B cell (primary cell): ENCODE results near the gene KRTAP10-7. TPM values are rescaled to one million over a fixed set of nuclear protein-coding genes. Genes with fewer than 3 reads are reported as not detected.

Source experiments
- ATAC-seq: fragments of 200-7000 bp; cut with Tn5 transposase; one replicate; pipeline ENCODE4 v1.10.0; 2021; ENCODE audit warnings: low read depth, mild to moderate bottlenecking, moderate number of reproducible peaks, moderate library complexity
- CTCF ChIA-PET: fragments of 350-600 bp; sonication (Branson Sonifier 250); formaldehyde crosslinking; loops from one replicate; lab custom pipeline; 2021; ENCODE audit warnings: antibody characterized with exemption, inconsistent platforms; lab: Charles Lee
- POLR2A ChIA-PET: fragments of 350-600 bp; sonication (Branson Sonifier 250); formaldehyde crosslinking; loops from one replicate; lab custom pipeline; 2021; ENCODE audit warnings: antibody characterized with exemption; lab: Charles Lee
- DNase-seq: peaks from one replicate; pipeline ENCODE4 v3.0.0; 2013
- H2AFZ ChIP-seq: 2 replicates; pipeline ENCODE4 v1.6.1; 2012; ENCODE audit warnings: mild to moderate bottlenecking, low read depth, low read length; ENCODE audit not compliant: insufficient read depth, poor library complexity, severe bottlenecking
- H3K27ac ChIP-seq, 2 donors: 1 replicate in 1 of 2; 2 replicates in 1 of 2; pipeline ENCODE4 v1.5.1; 2012 to 2013; ENCODE audit warnings: low read length in 2 of 2, mild to moderate bottlenecking in 2 of 2, moderate library complexity in 1 of 2
- H3K27me3 ChIP-seq, 4 experiments: fragments of 200-600 bp in 1 of 4; sonication (generic) in 1 of 4; replicated peaks in 1 of 4; 1 replicate in 2 of 4; 2 replicates in 2 of 4; pipeline versions ENCODE4 v1.6.1 to v1.7.0; 2013 to 2016; ENCODE audit warnings: low read length in 3 of 4, mild to moderate bottlenecking in 2 of 4, mixed read lengths in 1 of 4, moderate library complexity in 1 of 4; ENCODE audit not compliant: insufficient read depth in 4 of 4, control insufficient read depth in 3 of 4; ENCODE audit errors: control extremely low read depth in 1 of 4
- H3K36me3 ChIP-seq, 2 experiments: replicated peaks in 1 of 2; 1 replicate in 1 of 2; 2 replicates in 1 of 2; pipeline versions ENCODE4 v1.6.1 to v1.7.1; 2013; ENCODE audit warnings: low read length in 1 of 2; ENCODE audit not compliant: insufficient read depth in 2 of 2, control insufficient read depth in 1 of 2; ENCODE audit errors: control extremely low read depth in 1 of 2, extremely low read depth in 1 of 2
- H3K4me1 ChIP-seq, 2 donors: fragments of 200-600 bp in 1 of 2; sonication (generic) in 1 of 2; 1 replicate in 1 of 2; 2 replicates in 1 of 2; pipeline versions ENCODE4 v1.5.1 to v1.6.1; 2013 to 2017; ENCODE audit warnings: low read length in 2 of 2; ENCODE audit not compliant: control insufficient read depth in 2 of 2, insufficient read depth in 2 of 2
- H3K4me2 ChIP-seq: replicated peaks from 2 replicates; pipeline ENCODE3; 2012; ENCODE audit warnings: mild to moderate bottlenecking, low read depth, low read length; ENCODE audit not compliant: poor library complexity, severe bottlenecking
- H3K4me3 ChIP-seq, 5 experiments: fragments of 200-600 bp in 1 of 5; sonication (generic) in 1 of 5; 1 replicate in 3 of 5; 2 replicates in 2 of 5; pipeline versions ENCODE4 v1.5.1 to v1.7.0; 2011 to 2016; ENCODE audit warnings: low read length in 4 of 5, mild to moderate bottlenecking in 4 of 5, low read depth in 2 of 5, control low read depth in 1 of 5, moderate library complexity in 1 of 5; ENCODE audit not compliant: insufficient read depth in 1 of 5; ENCODE audit errors: control extremely low read depth in 1 of 5, extremely low read depth in 1 of 5
- H3K79me2 ChIP-seq: fragments of 200-600 bp; sonication (generic); one replicate; pipeline ENCODE4 v1.6.0; 2016; ENCODE audit warnings: low read length; ENCODE audit not compliant: control insufficient read depth, insufficient read depth
- H3K9ac ChIP-seq: fragments of 200-600 bp; sonication (generic); 2 replicates; pipeline ENCODE4 v1.6.1; 2017; ENCODE audit warnings: mild to moderate bottlenecking, low read length, moderate library complexity
- H3K9me3 ChIP-seq, 3 donors: one replicate each; pipeline versions ENCODE4 v1.6.1 to v1.7.1; 2013; ENCODE audit warnings: low read length in 2 of 3; ENCODE audit not compliant: control insufficient read depth in 2 of 3, insufficient read depth in 1 of 3; ENCODE audit errors: control extremely low read depth in 1 of 3
- H4K20me1 ChIP-seq: 2 replicates; pipeline ENCODE4 v1.6.0; 2012; ENCODE audit warnings: mild to moderate bottlenecking, low read length; ENCODE audit not compliant: insufficient read depth, control insufficient read depth, poor library complexity, severe bottlenecking
- H3K27ac Mint-ChIP-seq: one replicate; pipeline ENCODE4 v1.8.0; 2021; ENCODE audit warnings: mixed read lengths
- H3K27me3 Mint-ChIP-seq: one replicate; pipeline ENCODE4 v1.8.0; 2021; ENCODE audit warnings: mixed read lengths
- H3K4me1 Mint-ChIP-seq: one replicate; pipeline ENCODE4 v1.8.0; 2021; ENCODE audit warnings: mixed read lengths
- H3K4me3 Mint-ChIP-seq: one replicate; pipeline ENCODE4 v1.8.0; 2021; ENCODE audit warnings: mixed read lengths
- H3K9me3 Mint-ChIP-seq: one replicate; pipeline ENCODE4 v1.8.0; 2022; ENCODE audit warnings: mixed read lengths; ENCODE audit not compliant: insufficient read depth
- EZH2 ChIP-seq: IDR thresholded peaks from 2 replicates; pipeline ENCODE4 v1.6.1; 2012; ENCODE audit warnings: borderline replicate concordance, low read depth, mild to moderate bottlenecking, moderate library complexity, low read length; ENCODE audit not compliant: insufficient read depth, poor library complexity, severe bottlenecking
- WGBS: methylation state at CpG from one replicate; pipeline ENCODE4 v1.1.5; 2013; ENCODE audit warnings: missing lambda C conversion rate; ENCODE audit not compliant: insufficient coverage; 5-methylcytosine and 5-hydroxymethylcytosine counted together
- intact Hi-C: fragments of 100-400 bp; cut with micrococcal nuclease; formaldehyde crosslinking; loops from one replicate; pipeline ENCODE4 v1.10.0; 2022
- polyA plus RNA-seq: library from polyadenylated mRNA; depleted of rRNA; stranded (reverse); fragments of >200 nt; gene quantifications from 2 replicates; pipeline ENCODE4 v1.2.3, GENCODE V29; 2012
- total RNA-seq, 2 donors: library from RNA; stranded (reverse); fragments of 120-200 nt in 1 of 2; gene quantifications; 1 replicate in 1 of 2; 2 replicates in 1 of 2; pipeline versions ENCODE4 v1.2.3 to v1.2.4, GENCODE V29; 2013 to 2022
- TF ChIP-seq, protein P1 (sequence below): fragments of 200-600 bp; IDR thresholded peaks from one replicate; pipeline ENCODE4 v1.8.0; 2022; ENCODE audit warnings: antibody characterized with exemption, mild to moderate bottlenecking

The KRTAP10-7 gene
- total and polyA plus RNA-seq, 2 donors (not counting 1 experiment from before 2014, with no cell fraction given): not detected

DNA sequence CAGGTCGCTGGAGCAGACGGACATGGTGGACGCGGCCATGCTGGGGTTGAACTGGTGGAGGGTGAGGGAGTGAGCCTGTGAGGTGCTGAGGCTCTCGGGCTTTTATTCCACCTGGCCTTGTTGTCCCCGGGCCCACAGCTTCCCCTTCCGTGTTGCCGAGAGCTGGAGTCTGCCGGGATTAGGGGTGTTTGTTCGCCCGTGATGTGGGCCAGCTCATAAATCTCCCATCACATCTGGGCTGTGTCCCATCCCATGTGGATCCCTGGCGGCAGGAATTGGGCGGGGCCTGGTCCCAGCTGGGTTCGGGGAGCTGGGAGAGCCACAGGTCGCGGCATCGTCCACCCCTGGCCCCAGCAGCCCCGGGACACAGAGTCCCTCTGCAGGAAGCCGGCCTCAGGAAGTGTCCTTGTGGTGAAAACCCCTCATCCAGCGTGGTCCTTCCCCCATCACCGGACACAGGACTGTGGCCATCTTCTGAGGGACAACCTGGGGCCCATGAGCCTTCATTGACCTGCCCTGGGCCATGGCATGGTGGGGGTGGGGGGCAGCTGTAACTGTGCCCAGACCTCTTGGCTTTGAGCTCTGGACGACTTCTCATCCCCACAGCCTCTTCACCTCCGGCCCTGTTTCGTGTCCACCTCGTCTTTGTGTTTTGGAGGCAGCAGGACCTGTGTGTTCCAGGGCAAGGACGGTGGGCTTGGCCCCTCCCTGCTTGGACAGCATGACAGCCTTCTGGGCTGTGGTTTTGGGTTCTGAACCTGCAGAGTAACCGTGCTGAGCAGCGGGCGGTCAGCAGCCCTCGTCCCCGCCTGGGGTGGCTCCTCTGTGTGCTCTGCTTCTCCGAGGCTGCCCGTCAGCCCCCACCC lies 7.7 kb upstream of the KRTAP10-7 start, which contains the start of gene KRTAP10-6:
Gene KRTAP10-6, minus strand, starts transcription at position 60 of the 866 bp plus-strand sequence. Its CDS starts 21 bp downstream, at position 39.
- intact Hi-C loops: no loop called here
- TF ChIP-seq, protein P1, sequence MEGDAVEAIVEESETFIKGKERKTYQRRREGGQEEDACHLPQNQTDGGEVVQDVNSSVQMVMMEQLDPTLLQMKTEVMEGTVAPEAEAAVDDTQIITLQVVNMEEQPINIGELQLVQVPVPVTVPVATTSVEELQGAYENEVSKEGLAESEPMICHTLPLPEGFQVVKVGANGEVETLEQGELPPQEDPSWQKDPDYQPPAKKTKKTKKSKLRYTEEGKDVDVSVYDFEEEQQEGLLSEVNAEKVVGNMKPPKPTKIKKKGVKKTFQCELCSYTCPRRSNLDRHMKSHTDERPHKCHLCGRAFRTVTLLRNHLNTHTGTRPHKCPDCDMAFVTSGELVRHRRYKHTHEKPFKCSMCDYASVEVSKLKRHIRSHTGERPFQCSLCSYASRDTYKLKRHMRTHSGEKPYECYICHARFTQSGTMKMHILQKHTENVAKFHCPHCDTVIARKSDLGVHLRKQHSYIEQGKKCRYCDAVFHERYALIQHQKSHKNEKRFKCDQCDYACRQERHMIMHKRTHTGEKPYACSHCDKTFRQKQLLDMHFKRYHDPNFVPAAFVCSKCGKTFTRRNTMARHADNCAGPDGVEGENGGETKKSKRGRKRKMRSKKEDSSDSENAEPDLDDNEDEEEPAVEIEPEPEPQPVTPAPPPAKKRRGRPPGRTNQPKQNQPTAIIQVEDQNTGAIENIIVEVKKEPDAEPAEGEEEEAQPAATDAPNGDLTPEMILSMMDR: no peak
- no peak for TF ChIP-seq EZH2
- no peak within 1 kb of the TSS for H2AFZ ChIP-seq
- no peaks in the 10 kb centered on the region for H3K4me1 ChIP-seq
- no peaks in the 10 kb centered on the region for H3K27me3 ChIP-seq
- ATAC-seq (no peak), DNase-seq (no peak)
- CTCF ChIA-PET: no interaction called here
- H3K27ac ChIP-seq: no peak within 1 kb of the TSS
- POLR2A ChIA-PET: no interaction called here
- H3K79me2 ChIP-seq: no peaks in the 10 kb centered on the region
- Mint-ChIP-seq H3K4me1 (no peaks in the 10 kb centered on the region), H3K27ac (no peak within 1 kb of the TSS), H3K9me3 (peaks cover 2% of the 10 kb centered on the region), H3K4me3 (no peak within 1 kb of the TSS), H3K27me3 (peaks cover 17% of the 10 kb centered on the region)
- no peaks in the 10 kb centered on the region for H3K36me3 ChIP-seq
- 70% methylated on average over 30 of the region's 33 CpGs for WGBS
- no peaks in the 10 kb centered on the region for H3K9me3 ChIP-seq
- no peak within 1 kb of the TSS for H3K9ac ChIP-seq
- H4K20me1 ChIP-seq: no peaks in the 10 kb centered on the region
- no peak within 1 kb of the TSS for H3K4me2 ChIP-seq
- H3K4me3 ChIP-seq: no peak within 1 kb of the TSS
